Keratinocyte (primary cell): ENCODE measurements around the gene RGS6. TPM values are rescaled to one million over a fixed set of nuclear protein-coding genes. Genes with fewer than 3 reads are reported as not detected.

Experiments used
- DNase-seq: peaks from one replicate; pipeline ENCODE4 v3.0.0-alpha.2; 2011; ENCODE audit warnings: low read depth, missing footprints, low spot score
- FAIRE-seq: peaks from 2 replicates; lab custom pipeline; 2011; peaks lifted over from hg19 to GRCh38; lab: Jason Lieb, UNC
- H2AFZ ChIP-seq: 2 replicates; pipeline ENCODE4 v1.6.0; 2012; ENCODE audit warnings: low read length, control low read depth, inconsistent platforms; ENCODE audit not compliant: control insufficient read depth
- H3K27ac ChIP-seq: 2 replicates; pipeline ENCODE4 v1.5.1; 2011; ENCODE audit warnings: low read length; ENCODE audit not compliant: control insufficient read depth, insufficient read depth
- H3K27me3 ChIP-seq: 3 replicates; pipeline ENCODE4 v1.6.0; 2011; ENCODE audit warnings: low read length; ENCODE audit not compliant: control insufficient read depth, insufficient read depth; ENCODE audit errors: extremely low read depth
- H3K36me3 ChIP-seq, 2 experiments: 2 replicates in 1 of 2; 3 replicates in 1 of 2; pipeline ENCODE4 v1.5.1; 2011; ENCODE audit warnings: low read length in 2 of 2, mild to moderate bottlenecking in 1 of 2; ENCODE audit not compliant: control insufficient read depth in 2 of 2, insufficient read depth in 2 of 2; ENCODE audit errors: extremely low read depth in 1 of 2
- H3K4me1 ChIP-seq: 3 replicates; pipeline ENCODE4 v1.5.1; 2011; ENCODE audit warnings: low read length; ENCODE audit not compliant: control insufficient read depth, insufficient read depth; ENCODE audit errors: extremely low read depth
- H3K4me2 ChIP-seq: 3 replicates; pipeline ENCODE4 v1.6.0; 2011; ENCODE audit warnings: low read depth, low read length; ENCODE audit not compliant: control insufficient read depth, insufficient read depth; ENCODE audit errors: extremely low read depth
- H3K4me3 ChIP-seq, 3 experiments: fragments of 200-600 bp in 1 of 3; sonication (generic) in 1 of 3; 2 replicates in 2 of 3; 3 replicates in 1 of 3; pipeline ENCODE4 v1.5.1; 2011 to 2016; ENCODE audit warnings: low read length in 3 of 3, mild to moderate bottlenecking in 3 of 3, control low read depth in 2 of 3, inconsistent platforms in 1 of 3, low read depth in 1 of 3, mixed read lengths in 1 of 3, mixed run types in 1 of 3, moderate library complexity in 1 of 3; ENCODE audit not compliant: control insufficient read depth in 2 of 3, insufficient read depth in 2 of 3; ENCODE audit errors: extremely low read depth in 1 of 3
- H3K79me2 ChIP-seq: 2 replicates; pipeline ENCODE4 v1.6.0; 2012; ENCODE audit warnings: low read length; ENCODE audit not compliant: control insufficient read depth, insufficient read depth
- H3K9ac ChIP-seq: 3 replicates; pipeline ENCODE4 v1.6.0; 2011; ENCODE audit warnings: low read length; ENCODE audit not compliant: control insufficient read depth, insufficient read depth; ENCODE audit errors: extremely low read depth
- H3K9me1 ChIP-seq: 3 replicates; pipeline ENCODE4 v1.6.0; 2011; ENCODE audit warnings: low read length; ENCODE audit not compliant: control insufficient read depth, insufficient read depth; ENCODE audit errors: extremely low read depth
- H3K9me3 ChIP-seq: 2 replicates; pipeline ENCODE4 v1.5.1; 2012; ENCODE audit warnings: low read depth, low read length; ENCODE audit not compliant: control insufficient read depth
- H4K20me1 ChIP-seq: 3 replicates; pipeline ENCODE4 v1.6.0; 2011; ENCODE audit warnings: low read length; ENCODE audit not compliant: control insufficient read depth, insufficient read depth; ENCODE audit errors: extremely low read depth
- CTCF ChIP-seq, 3 experiments: IDR thresholded peaks in 1 of 3; conservative IDR thresholded peaks in 1 of 3; optimal IDR thresholded peaks in 1 of 3; 2 replicates in 2 of 3; 3 replicates in 1 of 3; pipeline versions ENCODE3 to v1.5.1; 2011; ENCODE audit warnings: low read length in 3 of 3, mild to moderate bottlenecking in 3 of 3, moderate library complexity in 2 of 3, control low read depth in 1 of 3, inconsistent platforms in 1 of 3; ENCODE audit not compliant: insufficient read depth in 2 of 3; ENCODE audit errors: extremely low read depth in 1 of 3
- EZH2 ChIP-seq: IDR thresholded peaks from one replicate; pipeline ENCODE4 v1.6.1; 2012; ENCODE audit warnings: inconsistent platforms, mild to moderate bottlenecking, low read length, moderate library complexity
- dilution Hi-C: fragments of 300-500 bp; cut with MboI; formaldehyde crosslinking; loops from one replicate; pipeline ENCODE4 v1.7.0; 2020; ENCODE audit warnings: low sequenced_read_pairs; ENCODE audit not compliant: extremely low pct_ligation_motif_present
- polyA plus RNA-seq, 5 experiments: library from polyadenylated mRNA; depleted of rRNA in 3 of 5; stranded (reverse) in 3 of 5; stranded (forward) in 1 of 5; unstranded in 1 of 5; fragments of >200 nt; gene quantifications; 1 replicate in 1 of 5; 2 replicates in 3 of 5; 3 replicates in 1 of 5; pipeline versions ENCODE4 v1.2.1 to v1.2.3, GENCODE V29; 2011 to 2012; ENCODE audit warnings: missing spikeins in 2 of 5, low read depth in 1 of 5, low replicate concordance in 1 of 5

Gene RGS6
- polyA plus RNA-seq, 1 donor (not counting 4 experiments of a cell fraction or from before 2014, with no cell fraction given) = not detected

- Histone ChIP-seq H2AFZ (no peak overlapping the region), H3K9me1 (no peaks in the 10 kb centered on the region), H3K27ac (no peak overlapping the region), H3K4me1 (no peaks in the 10 kb centered on the region), H3K9ac (no peak overlapping the region), H4K20me1 (no peaks in the 10 kb centered on the region), H3K36me3 (no peaks in the 10 kb centered on the region), H3K4me2 (no peak overlapping the region), H3K9me3 (no peaks in the 10 kb centered on the region), H3K27me3 (no peaks in the 10 kb centered on the region), H3K79me2 (no peaks in the 10 kb centered on the region), H3K4me3 (no peak overlapping the region)
- no peak for TF ChIP-seq CTCF (optimal IDR thresholded peaks at IDR 0.05 in 1 of 3, IDR thresholded peaks at IDR 0.05 in 1 of 3, conservative IDR thresholded peaks at IDR 0.05 in 1 of 3; ENCODE audit: extremely low read depth in 1 of 3, insufficient read depth in 2 of 3, low read length in 3 of 3)
- no peak for TF ChIP-seq EZH2
- FAIRE-seq (no peak), DNase-seq (no peak)
- dilution Hi-C loops = no loop called here
Measured at GRCh38 chr14:72013721-72014345, 81.6 kb downstream of the RGS6 start.

GRCh38 chr14:72014486-72014885 lies 82.3 kb downstream of the RGS6 start:
- dilution Hi-C loops = no loop called here
- no peaks in the 10 kb centered on the region for H3K36me3 ChIP-seq
- no peak for FAIRE-seq

More at GRCh38 chr14:72014486-72014885, 82.3 kb downstream of the RGS6 start:
- H3K4me2 ChIP-seq = no peak overlapping the region
- no peak overlapping the region for H3K27ac ChIP-seq
- no peaks in the 10 kb centered on the region for H3K4me1 ChIP-seq
- no peak for DNase-seq
- H3K79me2 ChIP-seq = no peaks in the 10 kb centered on the region
- no peaks in the 10 kb centered on the region for H4K20me1 ChIP-seq
- no peaks in the 10 kb centered on the region for H3K27me3 ChIP-seq
- no peak overlapping the region for H3K4me3 ChIP-seq
- no peak overlapping the region for H3K9ac ChIP-seq
- no peak overlapping the region for H2AFZ ChIP-seq
- no peaks in the 10 kb centered on the region for H3K9me3 ChIP-seq
- TF ChIP-seq EZH2 (no peak), CTCF (optimal IDR thresholded peaks at IDR 0.05 in 1 of 3, IDR thresholded peaks at IDR 0.05 in 1 of 3, conservative IDR thresholded peaks at IDR 0.05 in 1 of 3; ENCODE audit: extremely low read depth in 1 of 3, insufficient read depth in 2 of 3, low read length in 3 of 3) (no peak)
- H3K9me1 ChIP-seq = no peaks in the 10 kb centered on the region
